ENCODE measurements around the gene SNW1.
"Not testable (repeated sequence)": the region's sequence is repeated elsewhere in the genome, so short reads cannot be mapped to it uniquely, and the experiment has no call there.

Gene SNW1

DNA sequence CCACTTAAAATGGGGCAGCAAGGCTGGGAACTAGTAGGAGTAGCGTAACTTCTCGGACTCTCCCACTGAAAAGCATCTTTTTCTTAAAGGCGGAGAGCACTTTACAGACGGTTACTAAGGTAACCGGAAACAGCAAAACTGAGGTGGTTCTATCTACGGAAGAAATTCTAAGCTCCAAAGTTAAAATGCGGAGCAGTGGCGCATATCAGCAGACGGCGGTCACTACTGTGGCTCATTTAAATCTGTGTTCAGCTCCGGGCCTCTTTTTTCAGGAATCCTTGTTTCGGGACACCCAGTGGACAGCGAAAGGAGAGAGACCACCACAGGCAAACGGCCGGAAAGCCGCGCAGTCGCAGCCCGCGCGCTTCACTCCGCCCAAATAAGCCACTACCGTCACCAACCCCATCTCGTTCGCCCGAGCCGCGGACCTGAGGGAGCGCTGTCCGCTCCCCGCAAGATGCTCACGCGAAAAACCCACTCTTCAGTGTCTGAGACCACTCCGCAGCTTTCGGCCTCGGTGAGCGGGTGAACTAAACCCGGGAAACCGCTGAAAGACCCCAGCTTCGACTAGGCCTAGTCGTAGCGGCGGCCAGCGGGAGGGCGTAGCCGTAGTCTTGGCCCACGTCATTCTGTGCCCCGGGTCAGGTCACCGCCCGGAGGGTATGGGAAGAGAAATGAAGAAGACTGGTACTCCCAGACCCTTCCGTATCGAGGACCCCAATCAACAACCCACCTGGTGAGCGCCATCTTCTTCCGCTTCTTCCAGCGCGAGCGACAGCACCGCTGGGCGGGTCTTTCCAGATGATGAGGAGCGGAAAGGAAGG lies at the start of gene SNW1:
Gene SNW1 (minus strand): TSS at position 776 of the 824 bp plus-strand sequence. CDS start 29 bp downstream, at position 747.
- peak; percentile 88 for DNase-seq

DNA sequence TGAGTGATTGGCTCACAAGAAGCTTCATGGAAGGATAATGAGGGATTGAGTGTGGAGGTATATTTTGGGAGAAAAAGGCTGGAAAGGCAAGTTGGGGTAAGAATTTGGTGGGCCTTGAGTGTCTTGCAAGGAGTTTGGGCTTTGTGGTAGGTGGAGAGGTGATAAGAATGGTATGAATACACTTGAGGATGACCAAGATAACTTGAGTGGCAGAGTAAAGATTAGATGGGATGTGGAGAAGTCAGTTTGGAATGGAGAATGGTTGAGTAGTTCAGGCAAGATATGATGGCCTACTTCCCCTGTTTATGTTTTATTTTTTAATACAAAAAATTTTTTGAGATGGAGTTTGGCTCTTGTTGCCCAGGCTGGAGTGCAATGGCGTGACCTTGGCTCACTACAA lies 48.1 kb upstream of the SNW1 start:
- DNase-seq = no peak

DNA sequence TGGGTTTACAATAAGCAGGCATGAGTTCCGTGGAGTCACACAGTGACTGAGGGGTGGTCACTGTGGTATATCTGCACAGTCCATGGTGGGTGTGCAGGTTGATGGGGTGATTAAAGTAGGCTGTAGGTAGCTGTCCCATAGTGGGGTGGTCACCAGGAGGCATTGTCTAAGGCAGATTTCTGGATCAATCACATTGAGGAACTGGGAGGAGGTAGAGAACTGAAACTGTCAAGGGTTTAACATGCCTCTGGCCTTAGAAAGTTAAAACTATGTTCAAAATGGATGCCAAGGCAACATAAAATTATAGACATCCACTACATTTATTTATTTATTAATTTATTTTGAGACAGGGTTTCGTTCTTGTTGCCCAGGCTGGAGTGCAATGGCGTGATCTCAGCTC lies 47.3 kb upstream of the SNW1 start:
- no peak for DNase-seq

DNA sequence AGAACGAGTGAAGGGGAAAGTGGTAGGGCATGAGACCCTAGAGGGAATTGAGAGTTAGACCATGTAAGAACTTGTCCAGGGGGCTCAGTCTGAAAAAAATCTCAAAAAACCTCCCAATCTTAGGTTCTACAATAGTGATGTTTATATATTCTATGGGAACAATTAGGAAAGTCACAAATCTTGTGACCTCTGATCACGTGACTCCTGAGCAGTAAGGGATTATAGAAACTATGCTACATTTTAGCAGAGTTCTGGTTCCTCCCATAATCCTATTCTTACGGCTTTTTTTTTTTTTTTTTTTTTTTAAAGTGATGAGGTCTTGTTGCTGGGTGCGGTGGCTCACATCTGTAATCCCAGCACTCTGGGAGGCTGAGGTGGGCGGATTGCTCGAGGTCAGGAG lies 44.8 kb upstream of the SNW1 start:
- DNase-seq = no peak

DNA sequence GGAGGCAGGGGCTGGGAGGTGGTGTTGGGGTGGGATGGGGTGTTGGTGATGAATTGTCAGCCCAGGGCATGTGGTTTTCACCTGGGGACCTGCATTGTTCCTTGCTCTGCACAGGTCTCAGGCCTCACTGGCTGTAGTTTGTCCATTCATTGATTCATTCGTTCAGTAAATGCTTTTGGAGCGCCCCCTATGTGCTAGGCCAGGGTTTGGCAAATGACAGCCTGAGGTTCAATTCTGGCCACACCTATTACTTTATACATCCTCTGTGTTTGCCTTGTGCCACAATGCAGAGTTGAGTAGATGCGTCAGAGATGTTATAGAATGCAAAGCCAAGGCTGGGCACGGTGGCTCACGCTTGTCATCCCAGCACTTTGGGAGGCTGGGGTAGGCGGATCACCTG lies 43.6 kb upstream of the SNW1 start:
- no peak for DNase-seq

DNA sequence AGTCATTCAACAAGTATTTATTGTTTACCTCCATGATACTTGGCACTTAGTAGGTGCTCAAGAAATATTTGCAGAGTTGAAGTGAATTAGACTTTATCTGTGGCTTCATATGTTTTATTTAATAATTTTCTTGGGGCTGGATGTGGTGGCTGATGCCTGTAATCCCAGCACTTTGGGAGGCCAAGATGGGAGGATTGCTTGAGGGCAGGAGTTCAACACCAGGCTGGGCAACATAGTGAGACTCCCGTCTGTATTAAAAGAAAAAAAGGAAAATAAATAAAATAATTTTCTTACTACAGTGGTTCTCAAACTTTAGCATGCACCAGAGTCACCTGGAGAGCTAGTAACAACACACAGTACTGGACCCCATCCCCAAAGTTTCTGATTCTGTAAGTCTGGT lies 39.9 kb upstream of the SNW1 start:
- DNase-seq = no peak

DNA sequence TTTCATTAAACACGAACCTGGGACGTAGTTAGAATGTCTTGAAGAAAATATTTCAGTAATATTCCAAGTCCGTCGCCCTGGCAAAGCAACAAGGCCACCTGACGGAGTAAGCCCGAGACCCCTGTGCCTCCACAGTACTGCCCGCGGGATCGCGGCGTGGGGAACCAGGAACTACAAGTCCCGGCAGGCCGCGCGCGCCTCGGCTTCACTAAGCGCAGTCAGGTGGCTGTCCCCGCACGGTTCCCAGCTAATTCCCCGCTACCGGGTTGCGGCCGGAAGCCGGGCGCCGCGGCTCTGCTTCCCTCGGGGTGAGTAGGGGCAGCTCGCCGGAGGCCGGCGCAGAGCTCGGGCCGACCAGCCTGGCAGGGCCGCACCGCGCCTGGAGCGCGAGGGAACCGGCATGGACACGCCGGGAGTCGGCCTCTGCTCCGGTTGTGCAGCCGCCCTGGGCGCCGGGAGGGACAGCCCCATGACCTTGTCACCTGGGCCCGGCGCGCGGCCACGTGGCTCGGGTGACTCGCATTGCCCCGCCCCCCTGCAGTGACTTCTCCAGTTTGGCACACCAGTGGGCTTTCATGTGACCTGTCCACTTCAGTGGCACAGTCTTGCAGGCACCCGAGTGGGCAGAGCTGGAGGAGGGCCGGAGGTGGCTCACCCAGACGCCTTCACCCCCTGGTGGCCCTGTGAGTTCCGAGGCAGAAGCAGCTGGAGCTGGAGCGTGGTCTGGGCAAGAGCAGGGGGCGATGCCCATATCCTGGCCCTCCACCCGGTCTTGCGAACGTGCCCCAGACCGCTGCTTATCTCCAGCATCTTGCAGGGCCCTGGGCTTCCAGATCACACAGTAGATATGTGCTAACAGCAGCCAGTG lies 39.1 kb upstream of the SNW1 start, which contains the start of gene ADCK1:
Gene ADCK1 (plus strand): TSS at position 247 of the 868 bp plus-strand sequence. CDS start 18,870 bp downstream, outside the sequence.
- peak; percentile 72 for DNase-seq

DNA sequence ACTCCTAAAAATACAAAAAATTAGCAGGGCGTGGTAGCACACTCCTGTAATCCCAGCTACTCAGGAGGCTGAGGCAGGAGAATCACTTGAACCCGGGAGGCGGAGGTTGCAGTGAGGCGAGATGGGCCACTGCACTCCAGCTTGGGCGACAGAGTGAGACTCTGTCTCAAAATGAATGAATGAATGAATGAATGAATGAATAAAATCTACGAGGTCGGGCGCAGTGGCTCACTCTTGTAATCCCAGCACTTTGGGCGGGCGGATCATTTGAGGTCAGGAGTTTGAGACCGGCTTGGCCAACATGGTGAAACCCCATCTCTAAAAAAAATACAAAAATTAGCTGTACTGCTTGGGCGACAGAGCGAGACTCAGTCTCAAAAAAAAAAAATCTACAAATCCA lies 38.5 kb upstream of the SNW1 start:
- not testable (repeated sequence) for DNase-seq

DNA sequence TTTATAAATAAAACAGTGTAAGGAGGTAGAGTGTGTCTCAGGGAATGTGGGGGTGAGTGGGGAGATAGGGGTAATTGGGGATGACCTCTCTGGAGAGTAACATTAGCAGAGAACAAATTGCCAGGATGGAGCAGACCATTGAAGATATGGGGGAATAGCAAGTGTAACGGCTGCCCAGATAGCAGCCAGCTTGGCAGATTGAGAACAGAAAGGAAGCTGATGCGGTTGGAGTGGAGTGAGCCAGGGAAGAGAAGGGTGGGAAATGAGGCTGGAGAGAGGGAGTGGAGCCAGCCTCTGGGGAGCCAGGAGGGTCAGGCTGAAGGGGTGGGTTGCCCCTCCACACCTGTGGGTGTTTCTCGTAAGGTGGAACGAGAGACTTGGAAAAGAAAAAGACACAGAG lies 33.4 kb upstream of the SNW1 start:
- DNase-seq = no peak

DNA sequence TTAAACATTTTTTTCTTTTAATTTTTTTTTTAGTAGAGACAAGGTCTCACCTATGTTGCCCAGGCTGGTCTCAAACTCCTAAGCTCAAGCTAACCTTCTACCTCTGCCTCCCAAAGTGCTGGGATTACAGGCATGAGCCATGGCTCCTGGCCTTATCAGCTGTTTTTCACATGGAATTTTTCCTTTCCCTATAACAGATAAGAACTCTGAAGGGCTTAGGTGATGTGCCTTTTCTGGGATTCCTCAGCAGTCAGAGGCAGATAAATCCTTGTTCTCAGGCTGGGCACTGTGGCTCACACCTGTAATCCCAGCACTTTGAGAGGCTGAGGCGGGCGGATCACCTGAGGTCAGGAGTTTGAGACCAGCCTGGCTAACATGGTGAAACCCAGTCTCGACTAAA lies 32.3 kb upstream of the SNW1 start:
- DNase-seq = not testable (repeated sequence)

DNA sequence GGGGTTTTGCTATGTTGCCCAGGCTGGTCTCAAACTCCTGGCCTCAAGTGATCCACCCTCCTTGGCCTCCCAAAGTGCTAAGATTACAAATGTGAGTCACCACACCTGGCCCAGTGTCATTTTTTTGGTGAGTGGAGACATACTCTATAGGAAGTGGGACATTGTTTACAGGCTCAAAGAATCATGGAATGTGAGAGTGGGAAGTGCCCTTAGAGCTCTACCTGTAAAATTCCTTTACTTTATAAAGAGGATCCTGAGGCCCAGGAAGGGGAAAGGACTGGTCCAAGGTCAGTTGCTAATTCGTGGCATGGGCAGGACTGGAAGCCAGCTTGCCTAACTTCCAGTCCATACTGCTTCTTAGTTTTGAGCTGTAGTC lies 30.3 kb upstream of the SNW1 start:
- no peak for DNase-seq

DNA sequence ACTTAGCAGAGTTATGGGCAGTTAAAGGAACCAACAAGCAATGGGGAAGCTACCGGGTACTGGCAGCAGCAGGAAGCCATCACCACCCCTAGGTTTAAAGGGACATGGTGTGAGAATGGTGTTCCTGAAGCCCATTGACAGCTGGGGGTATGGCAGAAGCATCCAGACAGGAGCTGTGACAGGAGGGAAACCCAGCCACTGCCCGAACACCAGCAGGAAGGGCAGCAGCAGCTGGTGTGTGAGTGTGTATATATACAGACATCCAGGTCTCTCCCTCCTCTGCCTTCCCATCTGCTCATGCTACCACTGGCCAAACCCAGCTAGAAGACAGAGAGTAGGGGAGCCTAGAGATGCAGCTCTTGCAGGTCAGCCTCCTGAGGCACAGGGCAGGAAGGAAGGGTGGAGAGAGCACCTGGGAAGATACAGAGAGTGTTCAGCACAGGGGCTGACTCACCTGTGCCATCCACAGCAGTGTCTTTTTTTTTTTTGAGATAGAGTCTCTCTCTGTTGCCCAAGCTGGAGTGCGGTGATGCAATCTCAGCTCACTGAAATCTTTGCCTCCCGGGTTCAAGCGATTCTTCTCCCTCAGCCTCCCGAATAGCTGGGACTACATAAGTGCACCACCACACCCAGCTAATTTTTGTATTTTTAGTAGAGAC lies 29.7 kb upstream of the SNW1 start:
- DNase-seq = peak; percentile 27

DNA sequence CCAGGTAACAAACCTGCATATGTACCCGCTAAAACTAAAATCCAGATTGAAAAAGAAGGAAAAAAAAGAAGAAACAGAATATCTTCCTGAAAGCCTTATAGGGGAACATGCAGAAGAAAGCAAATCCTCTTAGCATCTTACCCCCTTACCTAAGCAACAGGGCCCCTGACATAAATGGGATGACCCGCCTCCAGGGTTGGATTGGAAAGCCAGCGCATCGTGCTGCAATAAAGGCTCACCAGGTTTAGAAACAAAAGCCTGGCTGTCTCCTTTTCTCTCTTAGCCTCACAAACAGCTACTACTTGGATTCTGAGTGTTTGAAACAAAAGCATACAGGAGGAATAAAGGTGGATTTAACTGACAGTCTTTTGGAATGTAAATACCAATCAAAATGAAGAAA lies 25.2 kb upstream of the SNW1 start:
- no peak for DNase-seq

DNA sequence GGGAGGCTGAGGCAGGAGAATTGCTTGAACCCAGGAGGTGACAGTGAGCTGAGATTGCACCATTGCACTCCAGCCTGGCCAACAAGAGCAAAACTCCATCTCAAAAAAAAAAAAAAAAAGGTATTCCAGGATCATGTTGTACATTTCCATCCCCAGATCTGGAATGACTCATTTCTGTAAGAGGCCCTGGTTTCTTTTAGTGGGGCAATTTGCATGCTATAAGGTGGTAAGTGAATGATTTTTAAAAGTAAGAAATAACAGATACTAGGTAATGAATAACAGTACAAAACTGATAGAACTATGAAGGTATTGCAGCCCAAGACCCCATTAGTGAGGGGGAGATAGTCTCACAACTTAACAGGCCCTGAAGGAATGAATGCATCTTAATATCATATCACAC lies 21.2 kb upstream of the SNW1 start:
- DNase-seq = no peak

DNA sequence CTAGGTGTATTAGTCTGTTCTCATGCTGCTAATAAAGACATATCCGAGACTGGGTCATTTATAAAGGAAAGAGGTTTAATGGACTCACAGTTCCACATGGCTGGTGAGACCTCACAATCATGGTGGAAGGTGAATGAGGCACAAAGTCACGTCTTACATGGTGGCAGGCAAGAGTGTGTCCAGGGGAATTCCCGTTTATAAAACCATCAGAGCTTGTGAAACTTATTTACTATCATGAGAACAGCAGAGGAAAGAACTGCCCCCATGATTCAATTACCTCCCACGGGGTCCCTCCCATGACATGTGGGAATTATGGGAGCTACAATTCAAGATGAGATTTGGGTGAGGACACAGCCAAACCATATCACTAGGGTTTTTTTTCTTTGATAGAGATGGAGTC lies 13.0 kb upstream of the SNW1 start:
- DNase-seq = not testable (repeated sequence)

DNA sequence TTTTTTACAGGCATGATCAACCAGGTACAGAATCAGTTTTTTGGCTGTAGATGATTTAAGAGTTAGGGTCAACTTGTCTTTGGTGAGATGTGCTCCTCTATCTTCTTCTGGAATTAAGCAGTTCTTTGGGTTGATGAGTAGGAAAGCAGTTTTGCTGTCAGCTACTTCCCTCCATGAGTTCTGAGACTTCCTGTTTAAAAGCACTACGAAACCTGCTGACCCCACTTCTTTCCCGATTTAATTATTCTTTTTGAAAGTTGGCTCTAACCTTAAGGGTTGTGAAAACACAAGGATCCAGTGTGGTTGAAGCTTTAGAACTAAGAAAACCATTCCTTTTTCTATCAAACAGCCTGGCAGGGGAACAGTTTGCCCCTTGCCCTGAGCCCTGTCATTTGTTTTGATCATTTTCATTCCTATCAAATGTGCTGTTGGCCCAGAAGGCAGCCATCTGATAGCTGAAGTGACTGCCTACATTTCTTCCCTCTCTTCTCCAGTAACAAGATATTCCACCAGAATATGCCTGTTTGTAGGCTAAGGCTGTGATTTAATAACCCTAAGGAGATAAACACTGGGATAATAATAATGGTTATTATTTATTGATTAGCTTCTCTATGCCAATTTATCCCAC lies 7.6 kb upstream of the SNW1 start:
- not testable (repeated sequence) for DNase-seq

DNA sequence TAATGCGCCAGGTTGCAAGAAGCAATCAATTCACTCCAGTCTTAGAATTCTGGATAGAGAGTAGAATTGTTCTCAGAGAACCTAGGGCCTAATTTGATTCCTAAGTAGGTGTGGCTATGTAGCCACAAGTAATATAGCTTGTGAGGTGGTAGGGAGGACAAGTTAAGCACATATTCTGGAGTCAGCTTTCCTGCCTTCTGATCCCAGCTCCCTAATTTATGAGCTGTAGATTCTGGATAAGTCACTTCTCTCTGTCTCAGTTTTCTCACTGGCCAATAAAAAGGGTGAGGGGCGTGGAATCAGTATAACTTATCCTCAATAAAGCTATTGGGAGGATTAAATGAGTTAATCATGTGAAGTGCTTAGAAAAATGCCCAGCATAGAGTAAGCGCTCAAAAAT lies 3.0 kb upstream of the SNW1 start:
- DNase-seq = no peak

DNA sequence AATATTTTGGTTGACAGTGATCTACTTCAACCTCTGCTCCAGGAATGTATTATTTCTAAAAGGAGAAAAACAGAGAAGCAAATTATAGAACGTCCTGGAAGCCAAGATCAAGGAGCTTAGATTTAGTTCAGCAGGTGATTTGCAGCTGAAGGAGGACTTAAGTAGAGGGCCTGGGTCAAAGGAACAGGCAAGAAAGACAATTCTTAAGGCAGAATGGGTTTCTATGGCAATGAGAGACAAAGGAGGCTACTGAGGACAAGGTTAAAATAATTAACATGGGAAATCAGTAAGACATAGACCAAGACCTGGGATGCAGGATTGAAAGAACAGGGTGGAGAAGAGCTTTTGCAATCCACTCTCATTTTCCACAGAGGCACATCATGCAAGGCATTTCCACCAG lies 2.4 kb upstream of the SNW1 start:
- DNase-seq = no peak

DNA sequence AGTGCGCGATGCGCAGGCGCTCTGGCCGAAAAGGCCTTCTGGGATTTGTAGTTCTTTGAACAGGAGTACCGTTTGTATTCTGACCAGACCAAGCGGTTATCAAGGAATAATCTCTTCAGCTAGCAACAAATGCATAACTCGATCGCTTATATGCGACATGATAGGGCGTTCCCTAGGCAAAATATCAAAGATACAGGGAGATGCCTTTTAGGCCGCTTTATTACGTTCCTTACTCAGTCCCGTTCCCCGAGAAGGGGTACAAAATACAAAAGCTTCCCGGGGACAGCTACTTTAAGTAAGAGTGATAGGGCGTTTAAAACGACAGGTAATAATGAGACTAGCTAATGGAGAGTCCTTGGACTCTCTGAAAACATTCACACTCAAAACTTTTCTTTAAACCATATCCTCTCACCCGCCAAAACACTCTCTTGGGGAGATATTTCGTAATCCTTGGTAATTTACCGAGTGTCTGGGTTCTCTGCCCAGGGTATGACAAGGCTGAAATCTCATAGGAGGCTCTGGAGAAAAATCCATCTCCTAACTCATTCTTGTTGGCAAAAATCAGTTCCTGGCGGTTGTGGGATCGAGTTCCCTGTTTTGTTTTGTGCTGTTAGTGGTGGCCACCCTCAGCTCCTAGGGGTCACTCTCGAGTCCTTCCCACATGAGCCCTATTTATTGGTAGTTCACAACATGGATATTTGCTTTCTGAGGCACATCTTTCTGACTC lies 412 bp upstream of the SNW1 start:
- no peak for DNase-seq

DNA sequence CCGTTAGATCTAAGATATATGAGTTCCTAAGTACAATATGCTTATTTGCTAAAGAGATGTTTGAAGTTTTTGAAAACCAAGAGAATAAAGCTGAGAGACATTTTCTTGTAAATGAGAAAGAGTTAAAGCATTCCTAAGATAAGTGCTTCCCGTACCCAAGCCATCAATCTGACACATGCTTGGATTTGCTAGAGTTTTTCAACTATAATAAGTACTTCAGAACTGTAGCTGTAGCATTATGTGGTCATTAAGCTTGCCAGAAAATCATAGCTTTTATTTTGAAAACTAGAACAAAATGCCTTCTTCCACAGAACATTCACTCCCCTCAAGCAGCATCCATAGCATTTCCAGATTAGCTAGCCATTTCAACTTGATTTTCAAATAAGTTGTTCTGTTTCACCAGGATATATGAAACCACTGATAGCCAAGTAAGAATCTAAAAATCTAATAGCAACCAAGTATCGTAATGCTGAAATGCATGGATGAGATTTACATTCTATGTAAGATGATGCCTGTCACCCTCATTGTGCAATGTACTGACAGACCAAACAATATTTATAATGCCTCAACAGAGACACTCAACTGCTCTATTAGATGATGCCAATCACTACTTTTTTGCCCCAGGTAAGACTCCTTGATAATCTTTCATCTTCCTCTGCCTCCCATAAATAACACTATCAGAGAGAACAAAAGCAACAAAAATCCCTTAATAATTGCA lies 8.0 kb downstream of the SNW1 start:
- DNase-seq = no peak

DNA sequence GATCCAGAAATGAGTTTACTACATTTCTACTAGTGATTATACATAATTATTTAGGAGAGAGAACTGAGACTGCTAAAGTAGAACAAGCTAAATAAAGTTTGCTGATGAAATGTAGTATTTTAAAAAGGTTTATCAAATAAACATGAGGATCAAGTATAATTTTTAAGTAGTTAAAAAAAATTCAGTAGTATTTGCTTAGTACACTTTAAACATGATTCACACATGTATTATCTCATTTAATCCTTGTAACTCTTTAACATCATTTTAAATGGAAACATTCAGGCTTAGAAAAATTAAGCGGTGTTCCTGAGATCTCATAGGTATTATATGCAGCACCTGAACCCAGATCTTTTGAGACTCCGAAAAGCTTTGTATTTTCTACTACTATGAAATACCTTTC lies 8.7 kb downstream of the SNW1 start:
- DNase-seq = no peak

DNA sequence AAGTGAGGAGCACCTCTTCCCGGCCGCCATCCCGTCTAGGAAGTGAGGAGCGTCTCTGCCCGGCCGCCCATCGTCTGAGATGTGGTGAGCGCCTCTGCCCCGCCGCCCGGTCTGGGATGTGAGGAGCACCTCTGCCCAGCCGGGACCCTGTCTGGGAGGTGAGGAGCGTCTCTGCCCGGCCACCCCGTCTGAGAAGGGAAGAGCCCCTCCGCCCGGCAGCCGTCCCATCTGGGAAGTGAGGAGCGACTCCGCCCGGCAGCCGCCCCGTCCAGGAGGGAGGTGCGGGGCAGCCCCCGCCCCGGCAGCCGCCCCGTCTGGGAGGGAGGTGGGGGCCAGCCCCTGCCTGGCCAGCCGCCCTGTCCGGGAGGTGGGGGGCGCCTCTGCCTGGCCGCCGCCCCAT lies 13.5 kb downstream of the SNW1 start:
- not testable (repeated sequence) for DNase-seq
